NT2/D1 (cell line): ENCODE results near the gene ARL11.

Experiments
- YY1 ChIP-seq: IDR thresholded peaks from 2 replicates; pipeline ENCODE4 v1.6.1; 2011; ENCODE audit not compliant: insufficient read length, insufficient read depth
- ZNF274 ChIP-seq: IDR thresholded peaks from 2 replicates; pipeline ENCODE4 v1.6.1; 2011; ENCODE audit warnings: mild to moderate bottlenecking, low read depth, low read length

DNA sequence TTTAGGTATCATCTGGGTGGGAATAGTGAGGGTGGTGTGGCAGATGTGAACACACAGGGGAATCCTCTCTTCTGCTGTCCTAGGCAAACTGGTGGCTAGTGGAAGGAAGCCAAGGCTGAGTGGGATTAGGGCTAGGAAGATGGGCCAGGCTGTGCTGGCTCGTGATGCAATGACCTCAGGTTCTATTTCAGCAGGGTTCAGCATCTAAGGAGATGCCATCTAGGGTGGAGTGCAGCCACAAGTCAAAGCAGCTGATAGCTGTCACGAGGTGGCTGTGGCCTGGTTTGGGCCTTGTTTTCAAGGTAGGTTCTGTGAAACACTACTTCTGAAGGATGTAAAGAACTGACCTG, 21.6 kb downstream of the ARL11 start:
- TF ChIP-seq ZNF274: no peak
- no peak for TF ChIP-seq YY1
